ENCODE results near the gene PCNA.
"Not testable (repeated sequence)": the region's sequence is repeated elsewhere in the genome, so short reads cannot be mapped to it uniquely, and the experiment has no call there.

PCNA gene

DNA sequence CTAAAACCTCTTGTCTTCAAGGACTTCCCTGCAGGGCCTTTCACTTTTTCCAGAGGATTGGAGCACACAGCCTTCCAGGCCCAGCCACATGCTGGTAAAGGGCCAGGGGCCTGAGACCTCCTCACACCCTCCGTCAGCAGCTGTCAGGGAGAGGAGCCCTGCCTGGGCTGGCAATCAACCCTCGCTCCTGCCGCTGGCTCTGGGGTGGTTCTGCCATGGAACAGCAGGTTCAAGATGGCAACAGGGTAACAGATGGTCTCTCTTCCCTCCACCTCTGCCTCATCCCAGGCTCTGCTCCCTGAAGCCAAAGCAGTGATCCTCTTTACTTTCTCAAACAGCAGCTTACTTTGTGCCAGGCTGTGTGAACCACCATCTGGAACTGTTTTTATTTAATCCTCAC is 23.8 kb downstream of the PCNA start:
- no peak for DNase-seq

DNA sequence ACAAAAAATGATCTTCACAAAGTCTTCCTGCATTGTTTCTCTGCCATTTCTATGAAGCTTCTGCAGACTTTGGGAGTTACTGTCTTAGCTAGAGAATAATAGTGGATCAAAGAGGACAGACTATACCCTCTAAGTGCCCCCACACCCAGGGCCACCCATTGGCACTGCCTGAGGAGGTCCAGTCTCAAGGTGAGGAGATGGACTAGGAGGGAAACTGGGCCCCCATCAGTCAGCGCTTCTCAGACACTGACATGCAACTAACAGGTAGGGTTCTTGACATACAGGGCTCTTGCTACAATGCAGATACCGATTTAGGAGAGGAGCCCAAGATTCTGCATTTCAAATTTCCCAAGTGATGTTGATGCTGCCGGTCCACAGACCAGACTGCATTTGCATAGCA is 24.3 kb downstream of the PCNA start:
- no peak for DNase-seq

DNA sequence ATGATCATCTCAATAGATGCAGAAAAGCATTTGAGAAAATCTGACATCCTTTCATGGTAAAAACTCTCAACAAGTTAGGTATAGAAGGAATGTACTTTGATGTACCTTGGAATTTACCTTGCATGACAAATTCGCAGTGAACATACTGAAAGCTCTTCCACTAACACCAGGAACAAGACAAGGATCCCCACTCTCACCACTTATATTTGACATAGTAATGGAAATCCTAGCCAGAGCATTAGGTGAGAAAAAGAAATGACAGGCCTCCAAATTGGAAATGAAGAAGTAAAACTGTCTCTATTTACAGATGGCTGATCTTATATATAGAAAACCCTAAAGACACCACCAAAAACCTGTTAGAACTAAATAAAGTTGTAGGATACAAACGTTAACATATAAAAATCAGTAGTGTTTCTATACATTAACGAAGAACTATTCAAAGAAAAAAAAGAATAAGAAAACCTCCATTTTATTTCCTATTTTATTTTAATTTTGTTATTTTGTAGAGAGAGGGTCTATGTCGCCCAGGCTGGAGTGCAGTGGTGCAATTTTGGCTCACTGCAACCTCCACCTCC is 26.9 kb downstream of the PCNA start:
- DNase-seq: no peak

DNA sequence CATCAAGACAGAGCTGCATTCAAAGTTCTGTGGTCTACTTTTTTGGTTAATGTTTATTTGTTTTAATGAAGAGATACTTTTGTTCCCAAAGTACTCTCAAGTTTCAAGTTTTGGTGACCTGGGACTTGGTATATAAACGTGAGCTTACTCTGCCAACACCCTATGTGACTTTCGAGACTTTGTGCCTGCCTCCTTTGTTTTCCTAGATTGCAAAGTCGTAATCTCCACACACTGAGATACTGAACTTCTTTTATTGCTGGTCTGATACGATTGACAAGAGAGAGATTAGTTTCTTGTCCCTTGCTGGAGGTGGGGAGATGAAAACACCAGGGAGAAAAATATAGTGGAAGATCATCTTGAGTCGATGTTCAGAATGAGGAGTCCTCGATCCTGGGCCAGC is 27.9 kb downstream of the PCNA start:
- no peak for DNase-seq

DNA sequence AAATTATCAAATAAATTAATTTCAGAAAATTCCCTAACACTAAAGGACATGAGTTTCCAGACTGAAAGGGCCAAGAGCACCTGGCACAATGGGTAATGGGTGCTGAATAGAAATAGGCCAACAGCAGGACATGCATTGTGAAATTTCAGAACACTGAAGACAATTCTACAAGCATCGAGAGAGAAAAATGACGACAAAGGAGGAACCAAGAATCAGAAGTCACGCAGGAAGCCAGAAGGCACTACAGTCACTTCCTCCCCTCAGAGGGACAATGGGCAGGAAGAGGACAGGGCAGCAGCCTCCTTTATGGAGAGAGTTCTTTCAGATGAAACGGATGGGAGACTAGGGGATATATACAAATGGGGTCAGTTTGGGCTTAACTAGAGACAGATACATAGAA is 29.6 kb downstream of the PCNA start:
- no peak for DNase-seq

DNA sequence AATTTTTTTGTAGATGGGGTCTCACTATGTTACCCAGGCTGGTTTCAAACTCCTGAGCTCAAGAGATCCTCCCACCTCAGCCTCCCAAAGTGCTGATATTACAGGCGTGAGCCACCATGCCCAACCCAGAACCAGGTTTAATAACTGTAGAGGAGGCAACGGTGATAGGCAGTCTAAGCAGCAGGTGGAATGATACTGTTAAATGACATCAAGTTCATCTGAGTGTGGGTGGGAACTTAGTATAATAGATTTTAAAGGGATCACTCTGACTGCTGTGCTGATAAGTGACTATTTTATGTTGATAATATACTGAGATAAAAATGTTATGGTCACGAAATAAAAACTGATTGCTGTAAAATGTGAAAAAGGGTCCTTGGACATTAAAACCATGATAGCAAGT is 31.1 kb downstream of the PCNA start:
- no peak for DNase-seq

DNA sequence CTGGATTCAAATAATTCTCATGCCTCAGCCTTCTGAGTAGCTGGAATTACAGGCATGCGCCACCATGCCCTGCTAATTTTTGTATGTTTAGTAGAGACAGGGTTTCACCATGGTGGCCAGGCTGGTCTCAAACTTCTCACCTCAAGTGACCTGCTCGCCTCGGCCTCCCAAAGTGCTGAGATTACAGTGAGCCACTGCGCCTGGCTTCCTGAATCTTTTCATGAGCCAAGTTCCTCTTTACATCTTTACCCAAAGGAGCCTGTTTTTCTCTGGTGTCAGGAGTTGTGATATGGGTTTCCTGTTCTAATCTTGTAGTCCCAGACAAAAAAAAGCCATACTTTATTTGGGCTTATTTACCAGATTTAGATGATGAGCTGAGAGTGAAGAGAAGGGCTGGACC is 34.4 kb downstream of the PCNA start:
- no peak for DNase-seq

DNA sequence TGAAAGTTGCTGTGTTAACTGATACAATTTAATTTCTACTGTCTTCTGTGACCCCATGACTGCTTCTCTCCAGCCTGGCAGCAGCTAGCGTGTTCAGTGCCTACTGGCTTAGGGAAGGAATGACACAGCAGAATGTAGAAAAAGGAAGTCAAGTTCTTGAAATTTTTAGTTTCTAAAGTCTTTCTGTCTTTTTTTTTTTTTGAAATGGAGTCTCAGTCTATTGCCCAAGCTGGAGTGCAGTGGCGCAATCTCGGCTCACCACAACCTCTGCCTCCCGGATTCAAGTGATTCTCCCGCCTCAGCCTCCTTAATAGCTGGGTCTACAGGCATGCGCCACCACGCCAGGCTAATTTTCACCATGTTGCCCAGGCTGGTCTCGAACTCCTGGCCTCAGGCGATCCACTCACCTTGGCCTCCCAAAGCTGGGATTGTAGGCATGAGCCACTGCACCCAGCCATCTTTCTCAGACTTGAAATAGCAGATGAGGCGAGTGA is 39.3 kb downstream of the PCNA start:
- no peak for DNase-seq

DNA sequence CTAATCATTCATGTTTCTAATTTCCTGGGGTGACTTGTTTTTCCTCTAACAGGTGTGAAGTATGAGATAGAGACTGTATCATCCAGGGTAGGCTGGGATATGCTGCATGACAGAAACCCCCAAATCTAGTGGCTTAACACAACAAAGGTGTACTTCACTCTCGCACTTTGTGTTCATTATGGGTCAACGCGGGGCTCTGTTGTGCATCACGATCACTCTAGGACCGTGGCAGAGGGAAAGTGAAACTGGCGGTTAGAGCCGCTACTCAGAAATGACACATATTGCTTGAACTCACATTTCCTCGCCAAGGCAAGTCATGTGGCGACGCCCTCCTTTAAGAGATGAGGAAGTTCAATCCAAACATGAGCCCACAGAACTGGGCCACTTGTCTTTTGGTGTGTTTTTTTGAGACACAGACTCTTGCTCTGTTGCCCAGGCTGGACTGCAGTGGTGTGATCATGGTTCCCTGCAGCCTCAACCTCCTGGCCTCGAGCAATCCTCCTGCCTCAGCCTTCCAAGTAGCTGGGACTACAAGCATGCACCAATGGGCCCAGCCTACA is 41.3 kb downstream of the PCNA start:
- peak; percentile 64 for DNase-seq

DNA sequence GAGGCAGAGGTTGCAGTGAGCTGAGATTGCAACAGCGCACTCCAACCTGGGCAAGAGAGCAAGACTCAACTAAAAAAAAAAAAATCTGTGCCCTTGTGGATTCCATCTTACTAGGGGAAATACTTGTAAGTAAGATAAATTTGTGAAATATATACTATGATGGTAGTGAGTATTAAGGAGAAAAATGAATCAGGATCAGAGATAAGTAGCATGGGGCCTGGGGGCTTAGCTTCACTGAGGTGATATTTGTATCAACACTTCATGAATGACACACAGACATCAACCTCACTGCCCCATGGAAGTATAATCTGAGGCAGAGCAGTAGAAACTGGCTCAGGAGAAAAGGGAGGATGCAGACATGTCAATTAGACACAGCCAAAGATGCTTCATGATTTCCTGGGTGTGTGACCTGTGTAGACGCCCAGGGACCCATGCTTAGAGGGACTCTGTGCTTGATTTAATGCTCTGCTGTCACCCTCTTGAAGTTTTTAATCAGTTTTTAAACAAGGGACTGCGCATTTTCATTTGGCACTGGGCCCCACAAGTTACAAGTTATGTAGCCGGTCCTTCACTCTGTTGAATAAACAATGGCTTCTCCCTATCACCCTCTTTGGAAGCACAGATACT is 41.9 kb downstream of the PCNA start:
- no peak for DNase-seq

DNA sequence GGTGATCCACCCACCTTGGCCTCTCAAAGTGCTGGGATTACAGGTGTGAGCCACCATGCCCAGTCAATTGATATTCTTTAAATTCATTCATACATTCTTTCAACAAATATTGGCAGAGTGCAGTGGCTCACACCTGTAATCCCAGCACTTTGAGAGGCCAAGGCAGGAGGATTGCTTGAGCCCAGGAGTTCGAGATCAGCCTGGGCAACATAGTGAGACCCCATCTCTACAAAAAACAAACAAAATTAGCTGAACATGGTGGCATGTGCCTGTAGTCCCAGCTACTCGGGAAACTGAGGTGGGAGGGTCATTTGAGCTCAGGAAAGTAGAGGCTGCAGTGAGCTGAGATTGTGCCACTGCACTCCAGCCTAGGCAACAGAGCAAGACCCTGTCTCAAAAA is 42.8 kb downstream of the PCNA start:
- not testable (repeated sequence) for DNase-seq

DNA sequence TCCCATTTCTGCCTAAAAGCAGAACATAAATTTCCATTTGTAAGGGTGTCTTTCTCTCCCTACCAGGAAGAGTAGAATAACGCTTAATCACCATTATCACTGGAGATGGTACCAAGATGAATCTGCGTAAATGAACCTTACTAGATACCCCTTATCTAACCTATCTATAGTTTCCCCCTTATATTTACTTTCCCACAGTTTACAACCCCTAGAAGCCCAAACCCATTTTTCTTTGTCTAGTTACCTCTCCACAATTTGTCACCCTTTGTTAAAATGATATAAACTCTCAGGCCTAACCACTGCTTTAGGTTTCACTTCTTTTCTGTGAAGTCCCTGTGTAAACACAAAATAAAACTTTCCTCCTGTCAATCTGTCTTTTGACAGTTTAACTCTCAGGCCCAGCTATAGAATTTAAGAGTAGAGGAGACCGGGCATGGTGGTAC is 45.5 kb downstream of the PCNA start:
- DNase-seq: no peak

DNA sequence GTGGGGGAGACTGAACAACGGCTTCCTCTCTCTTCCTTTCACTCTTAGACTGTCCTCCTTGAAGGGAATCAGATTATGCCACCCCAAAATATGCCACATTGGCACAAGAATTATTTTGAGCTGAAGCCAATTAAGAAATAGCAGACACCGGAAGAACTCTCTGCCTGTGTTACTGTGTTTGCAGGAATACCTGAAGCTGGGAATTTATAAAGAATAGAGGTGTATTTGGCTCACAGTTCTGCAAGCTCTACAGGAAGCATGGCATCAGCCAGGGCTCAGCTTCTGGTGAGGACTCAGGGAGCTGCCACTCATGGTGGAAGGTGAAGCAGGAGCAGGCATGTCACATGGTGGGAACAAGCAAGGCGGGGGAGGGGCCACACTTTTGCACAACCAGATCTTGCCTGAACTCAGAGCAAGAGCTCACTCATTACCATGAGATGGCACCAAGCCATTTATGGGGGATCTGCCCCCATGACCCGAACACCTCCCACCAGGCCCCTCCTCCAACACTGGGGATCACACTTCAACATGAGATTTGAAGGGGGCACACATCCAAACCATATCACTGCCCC is 46.0 kb downstream of the PCNA start:
- DNase-seq: no peak

DNA sequence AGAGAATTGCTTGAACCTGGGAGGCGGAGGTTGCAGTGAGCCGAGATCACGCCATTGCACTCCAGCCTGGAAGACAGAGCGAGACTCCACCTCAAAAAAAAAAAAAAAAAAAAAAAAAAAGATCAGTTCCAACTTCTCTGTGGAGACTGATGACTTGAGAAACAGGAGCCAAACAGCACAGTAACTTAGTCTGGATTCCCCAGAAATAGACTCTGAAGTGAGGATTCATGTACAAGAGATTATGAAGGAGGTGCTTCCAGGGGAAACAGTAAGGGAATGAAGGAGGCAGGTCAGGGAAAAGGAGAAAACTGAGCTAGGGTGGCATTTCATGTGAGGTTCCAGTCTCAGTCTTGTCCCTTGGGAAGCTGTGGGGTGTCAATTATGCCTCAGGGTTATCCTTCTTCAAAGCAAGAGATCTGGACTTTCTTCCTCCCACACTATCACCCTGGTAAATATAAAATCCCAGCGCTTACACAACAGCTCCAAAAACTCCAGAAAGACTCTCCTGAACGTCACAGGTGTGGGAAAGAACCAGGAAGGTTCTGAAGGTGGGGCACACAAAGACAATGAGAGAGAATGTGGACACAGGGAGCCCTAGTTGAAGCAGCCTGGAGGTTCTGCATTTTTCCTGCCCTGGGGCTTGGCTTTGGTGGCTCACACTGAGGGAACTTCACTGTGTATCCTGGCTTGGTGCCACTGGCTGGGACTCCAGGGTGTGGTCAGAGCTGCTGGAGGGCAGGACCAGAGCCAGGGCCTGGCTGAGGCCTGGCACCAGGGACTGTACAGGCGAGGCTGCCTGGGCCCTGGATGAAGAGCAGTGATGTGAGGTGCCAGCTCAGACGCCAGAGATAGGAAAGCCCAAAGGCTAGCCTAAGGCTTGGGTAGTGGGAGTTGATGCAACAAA is 46.8 kb downstream of the PCNA start:
- no peak for DNase-seq

DNA sequence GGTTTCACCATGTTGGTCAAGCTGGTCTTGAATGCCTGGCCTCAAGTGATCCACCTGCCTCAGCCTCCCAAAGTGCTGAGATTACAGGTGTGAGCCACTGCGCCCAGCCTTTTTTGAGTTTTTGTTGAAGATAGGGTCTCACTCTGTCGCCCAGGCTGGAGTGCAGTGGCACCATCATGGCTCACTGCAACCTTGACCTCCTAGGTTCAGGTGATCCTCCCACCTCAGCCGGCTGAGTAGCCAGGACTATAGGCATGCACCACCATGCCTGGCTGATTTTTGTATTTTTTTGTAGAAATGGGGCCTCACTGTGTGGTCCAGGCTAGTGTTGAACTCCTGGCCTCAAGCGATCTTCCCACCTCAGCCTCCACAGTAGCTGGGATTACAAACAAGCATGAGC is 47.8 kb downstream of the PCNA start:
- DNase-seq: not testable (repeated sequence)

DNA sequence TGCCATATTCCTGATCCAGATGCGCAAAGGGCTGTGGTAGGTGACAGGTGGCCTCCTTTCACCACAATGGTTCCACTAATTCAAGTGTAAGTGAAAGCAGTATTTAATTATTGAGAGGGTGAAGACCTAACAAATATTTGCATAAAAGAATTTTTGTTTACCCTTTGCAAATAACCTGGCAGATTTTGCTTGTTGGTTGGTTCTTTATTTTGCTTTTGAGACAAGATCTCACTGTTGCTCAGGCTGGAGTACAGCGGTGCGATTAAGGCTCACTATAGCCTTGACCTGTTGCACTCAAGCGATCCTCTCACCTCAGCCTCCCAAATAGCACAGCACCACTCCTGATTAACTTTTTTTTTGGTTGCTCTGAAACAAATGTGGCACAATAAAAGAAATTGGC is 49.2 kb downstream of the PCNA start:
- no peak for DNase-seq

DNA sequence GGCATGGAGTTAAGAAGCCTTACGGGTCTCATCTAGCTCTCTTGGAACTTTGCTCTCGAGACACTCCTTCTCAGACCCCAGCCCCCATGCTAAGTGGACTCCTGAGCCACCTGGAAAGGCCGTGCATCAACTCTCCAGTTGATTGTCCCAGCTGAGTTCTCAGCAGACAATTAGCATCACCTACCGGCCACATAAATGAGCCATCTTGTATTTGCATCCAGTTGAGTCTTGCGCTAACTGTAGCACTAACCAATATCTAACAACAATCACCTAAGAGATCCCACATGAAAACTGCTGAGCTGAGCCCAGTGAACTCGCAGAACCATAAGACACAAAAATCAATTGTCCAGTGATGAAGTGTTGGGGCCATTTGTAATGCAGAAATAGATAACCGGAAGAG is 49.7 kb downstream of the PCNA start:
- no peak for DNase-seq

DNA sequence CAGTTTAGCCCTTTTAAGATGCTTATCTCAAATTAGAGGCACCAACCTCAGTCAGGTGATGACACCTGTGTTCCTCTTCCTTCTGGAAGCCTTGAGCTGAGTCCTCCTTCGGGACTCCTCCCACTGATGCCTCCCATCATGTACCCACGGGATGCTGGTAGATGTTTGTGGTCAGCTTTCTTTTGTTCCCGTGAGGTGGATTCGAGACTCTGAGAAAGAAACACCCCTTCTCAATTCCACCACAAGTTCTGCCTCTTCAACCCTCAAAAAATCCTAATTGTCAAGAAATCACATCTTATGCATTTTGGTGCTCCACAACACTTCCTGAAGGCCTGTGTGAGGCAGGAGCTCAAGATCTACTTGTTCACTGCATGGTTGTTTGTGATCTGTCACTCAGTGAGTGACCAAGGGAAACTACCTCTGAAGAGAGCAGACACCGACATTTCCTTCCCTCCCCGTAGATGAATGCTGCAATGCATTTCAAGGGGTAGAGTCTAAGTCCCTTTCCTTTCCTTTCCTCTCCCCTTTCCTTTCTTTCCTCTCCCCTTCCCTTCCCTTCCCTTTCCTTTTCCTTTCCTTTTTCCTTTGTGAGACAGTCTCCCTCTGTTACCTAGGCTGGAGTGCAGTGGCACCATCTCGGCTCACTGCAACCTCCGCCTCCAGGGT is 50.5 kb downstream of the PCNA start:
- no peak for DNase-seq

DNA sequence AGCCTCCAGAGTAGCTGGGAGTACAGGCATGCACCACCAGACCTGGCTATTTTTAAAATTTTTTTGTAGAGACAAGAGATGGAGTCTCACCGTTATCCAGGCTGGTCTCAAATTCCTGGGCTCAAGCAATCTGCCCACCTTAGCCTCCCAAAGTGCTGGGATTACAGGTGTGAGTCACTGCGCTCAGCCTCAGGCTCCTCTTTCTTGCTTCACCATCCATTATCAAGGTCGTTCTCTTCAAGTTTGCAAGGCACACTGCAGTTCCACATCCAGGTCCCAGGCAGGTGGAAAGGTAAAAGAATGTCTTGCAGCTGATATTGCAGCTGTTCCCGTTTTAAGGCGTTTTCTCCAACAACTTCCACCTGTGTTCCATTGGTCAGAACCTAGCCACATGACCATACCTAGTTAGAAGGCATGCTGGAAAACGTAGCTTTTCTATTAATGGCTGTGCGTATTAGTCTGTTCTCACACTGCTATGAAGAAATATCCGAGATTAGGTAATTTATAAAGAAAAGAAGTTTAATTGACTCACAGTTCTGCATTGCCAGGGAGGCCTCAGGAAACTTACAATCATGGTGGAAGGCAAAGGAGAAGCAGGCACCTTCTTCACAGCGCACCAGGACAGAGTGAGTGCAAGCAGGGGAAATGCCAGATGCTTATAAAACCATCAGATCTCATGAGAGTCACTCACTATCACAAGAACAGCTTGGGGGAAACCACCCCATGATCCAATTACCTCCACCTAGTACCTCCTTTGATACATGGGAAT is 51.7 kb downstream of the PCNA start:
- DNase-seq: no peak

DNA sequence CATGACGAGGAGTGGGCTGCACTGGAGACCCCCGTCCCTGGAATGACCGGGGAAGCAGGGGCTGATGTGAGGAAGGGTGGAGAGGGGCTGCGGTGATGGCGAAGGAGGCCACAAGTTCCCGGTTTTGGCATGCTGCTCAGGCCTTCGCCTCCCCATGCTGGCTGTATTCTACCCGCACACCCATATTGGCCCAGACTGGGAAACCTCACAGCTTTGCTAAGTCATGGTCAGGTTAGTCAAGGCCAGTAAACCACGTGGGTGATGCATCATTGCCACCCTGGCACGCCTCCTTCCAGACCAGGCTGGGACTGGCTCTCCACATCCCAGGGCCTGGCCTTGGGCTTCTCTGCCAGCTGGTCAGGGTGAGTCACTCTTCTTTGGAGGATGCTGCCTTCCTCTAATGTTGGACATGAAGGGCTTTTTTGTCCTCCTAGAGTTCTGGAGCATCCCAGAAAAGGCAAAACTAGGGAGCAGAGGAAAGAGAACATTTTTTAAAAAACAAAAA is 53.8 kb downstream of the PCNA start:
- DNase-seq: peak; percentile 61

DNA sequence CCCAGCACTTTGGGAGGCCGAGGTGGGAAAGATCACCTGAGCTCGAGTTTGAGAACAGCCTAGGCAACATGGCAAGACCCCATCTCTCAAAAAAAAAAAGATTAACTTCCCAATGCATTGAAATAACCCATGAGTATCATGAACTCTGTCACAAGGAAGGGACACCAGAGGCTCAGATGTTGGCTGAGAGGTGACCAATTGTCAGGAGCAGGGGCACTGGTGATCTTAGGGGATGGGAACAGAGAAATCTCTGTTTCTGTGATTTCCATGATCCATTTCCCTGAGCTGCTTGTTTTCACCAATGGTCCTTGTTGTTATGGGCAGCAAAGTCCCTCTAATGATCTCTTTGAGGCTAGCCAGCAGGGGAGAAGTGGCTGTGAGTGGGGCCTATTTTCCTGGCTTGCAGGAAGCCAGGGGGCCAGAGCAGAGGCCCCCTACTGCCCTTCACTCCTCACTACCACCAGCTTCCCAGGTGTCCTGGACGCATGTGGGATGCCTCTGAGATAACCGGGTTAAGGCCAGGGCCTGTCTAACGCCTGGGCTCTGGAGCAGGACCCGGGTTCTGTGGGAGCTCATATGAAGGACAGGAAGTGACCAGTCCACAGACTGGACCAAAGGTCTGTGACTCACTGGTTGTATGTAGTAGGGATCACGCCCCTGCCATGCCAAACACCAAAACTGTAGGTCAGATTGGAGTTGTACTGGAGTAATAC is 54.4 kb downstream of the PCNA start:
- no peak for DNase-seq
